Keratinocyte (primary cell): ENCODE results near the gene CDC42EP3. TPM values are rescaled to one million over a fixed set of nuclear protein-coding genes. Genes with fewer than 3 reads are reported as not detected.

ENCODE experiments used
- DNase-seq: peaks from one replicate; pipeline ENCODE4 v3.0.0-alpha.2; 2011; ENCODE audit warnings: low read depth, missing footprints, low spot score
- FAIRE-seq: peaks from 2 replicates; lab custom pipeline; 2011; peaks lifted over from hg19 to GRCh38; lab: Jason Lieb, UNC
- H2AFZ ChIP-seq: 2 replicates; pipeline ENCODE4 v1.6.0; 2012; ENCODE audit warnings: low read length, control low read depth, inconsistent platforms; ENCODE audit not compliant: control insufficient read depth
- H3K27ac ChIP-seq: 2 replicates; pipeline ENCODE4 v1.5.1; 2011; ENCODE audit warnings: low read length; ENCODE audit not compliant: control insufficient read depth, insufficient read depth
- H3K27me3 ChIP-seq: 3 replicates; pipeline ENCODE4 v1.6.0; 2011; ENCODE audit warnings: low read length; ENCODE audit not compliant: control insufficient read depth, insufficient read depth; ENCODE audit errors: extremely low read depth
- H3K36me3 ChIP-seq, 2 experiments: 2 replicates in 1 of 2; 3 replicates in 1 of 2; pipeline ENCODE4 v1.5.1; 2011; ENCODE audit warnings: low read length in 2 of 2, mild to moderate bottlenecking in 1 of 2; ENCODE audit not compliant: control insufficient read depth in 2 of 2, insufficient read depth in 2 of 2; ENCODE audit errors: extremely low read depth in 1 of 2
- H3K4me1 ChIP-seq: 3 replicates; pipeline ENCODE4 v1.5.1; 2011; ENCODE audit warnings: low read length; ENCODE audit not compliant: control insufficient read depth, insufficient read depth; ENCODE audit errors: extremely low read depth
- H3K4me2 ChIP-seq: 3 replicates; pipeline ENCODE4 v1.6.0; 2011; ENCODE audit warnings: low read depth, low read length; ENCODE audit not compliant: control insufficient read depth, insufficient read depth; ENCODE audit errors: extremely low read depth
- H3K4me3 ChIP-seq, 3 experiments: fragments of 200-600 bp in 1 of 3; sonication (generic) in 1 of 3; 2 replicates in 2 of 3; 3 replicates in 1 of 3; pipeline ENCODE4 v1.5.1; 2011 to 2016; ENCODE audit warnings: low read length in 3 of 3, mild to moderate bottlenecking in 3 of 3, control low read depth in 2 of 3, inconsistent platforms in 1 of 3, low read depth in 1 of 3, mixed read lengths in 1 of 3, mixed run types in 1 of 3, moderate library complexity in 1 of 3; ENCODE audit not compliant: control insufficient read depth in 2 of 3, insufficient read depth in 2 of 3; ENCODE audit errors: extremely low read depth in 1 of 3
- H3K79me2 ChIP-seq: 2 replicates; pipeline ENCODE4 v1.6.0; 2012; ENCODE audit warnings: low read length; ENCODE audit not compliant: control insufficient read depth, insufficient read depth
- H3K9ac ChIP-seq: 3 replicates; pipeline ENCODE4 v1.6.0; 2011; ENCODE audit warnings: low read length; ENCODE audit not compliant: control insufficient read depth, insufficient read depth; ENCODE audit errors: extremely low read depth
- H3K9me1 ChIP-seq: 3 replicates; pipeline ENCODE4 v1.6.0; 2011; ENCODE audit warnings: low read length; ENCODE audit not compliant: control insufficient read depth, insufficient read depth; ENCODE audit errors: extremely low read depth
- H3K9me3 ChIP-seq: 2 replicates; pipeline ENCODE4 v1.5.1; 2012; ENCODE audit warnings: low read depth, low read length; ENCODE audit not compliant: control insufficient read depth
- H4K20me1 ChIP-seq: 3 replicates; pipeline ENCODE4 v1.6.0; 2011; ENCODE audit warnings: low read length; ENCODE audit not compliant: control insufficient read depth, insufficient read depth; ENCODE audit errors: extremely low read depth
- EZH2 ChIP-seq: IDR thresholded peaks from one replicate; pipeline ENCODE4 v1.6.1; 2012; ENCODE audit warnings: inconsistent platforms, mild to moderate bottlenecking, low read length, moderate library complexity
- dilution Hi-C: fragments of 300-500 bp; cut with MboI; formaldehyde crosslinking; loops from one replicate; pipeline ENCODE4 v1.7.0; 2020; ENCODE audit warnings: low sequenced_read_pairs; ENCODE audit not compliant: extremely low pct_ligation_motif_present
- polyA plus RNA-seq, 5 experiments: library from polyadenylated mRNA; depleted of rRNA in 3 of 5; stranded (reverse) in 3 of 5; stranded (forward) in 1 of 5; unstranded in 1 of 5; fragments of >200 nt; gene quantifications; 1 replicate in 1 of 5; 2 replicates in 3 of 5; 3 replicates in 1 of 5; pipeline versions ENCODE4 v1.2.1 to v1.2.3, GENCODE V29; 2011 to 2012; ENCODE audit warnings: missing spikeins in 2 of 5, low read depth in 1 of 5, low replicate concordance in 1 of 5
- TF ChIP-seq, protein P1 (sequence below), 3 experiments: IDR thresholded peaks in 1 of 3; conservative IDR thresholded peaks in 1 of 3; optimal IDR thresholded peaks in 1 of 3; 2 replicates in 2 of 3; 3 replicates in 1 of 3; pipeline versions ENCODE3 to v1.5.1; 2011; ENCODE audit warnings: low read length in 3 of 3, mild to moderate bottlenecking in 3 of 3, moderate library complexity in 2 of 3, control low read depth in 1 of 3, inconsistent platforms in 1 of 3; ENCODE audit not compliant: insufficient read depth in 2 of 3; ENCODE audit errors: extremely low read depth in 1 of 3

CDC42EP3 gene
- polyA plus RNA-seq, 1 donor (not counting 4 experiments of a cell fraction or from before 2014, with no cell fraction given), result 34.6 TPM

DNA sequence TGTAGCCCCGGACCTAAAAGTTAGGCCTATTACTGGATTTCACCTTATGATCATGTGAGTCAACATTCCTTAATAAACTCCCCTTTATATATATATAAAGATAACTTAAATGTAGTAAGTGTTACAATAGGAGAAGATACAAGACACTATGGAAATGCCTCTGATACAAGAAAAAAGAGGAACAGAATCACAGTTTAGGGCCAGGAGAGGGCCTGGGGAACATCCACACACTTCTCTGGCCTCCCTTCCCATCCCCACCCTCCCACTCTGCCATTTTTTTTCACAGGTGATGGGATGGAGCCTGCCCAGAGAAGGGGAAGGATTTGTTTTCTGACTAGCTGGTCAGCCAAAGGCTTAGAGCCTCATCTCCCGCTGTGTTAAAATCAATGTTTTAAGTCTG is 6.4 kb downstream of the CDC42EP3 start:
- Histone ChIP-seq H3K4me1 (peaks cover 13% of the 10 kb centered on the region), H3K9me1 (no peaks in the 10 kb centered on the region), H3K27me3 (no peaks in the 10 kb centered on the region), H3K4me3 (no peak overlapping the region), H3K9me3 (no peaks in the 10 kb centered on the region), H4K20me1 (peaks cover 2% of the 10 kb centered on the region), H3K79me2 (peaks cover 100% of the 10 kb centered on the region), H3K4me2 (no peak overlapping the region), H3K27ac (no peak overlapping the region), H3K36me3 (peaks cover 9 to 12% of the 10 kb centered on the region in 2 experiments), H2AFZ (no peak overlapping the region), H3K9ac (no peak overlapping the region)
- TF ChIP-seq, protein P1, sequence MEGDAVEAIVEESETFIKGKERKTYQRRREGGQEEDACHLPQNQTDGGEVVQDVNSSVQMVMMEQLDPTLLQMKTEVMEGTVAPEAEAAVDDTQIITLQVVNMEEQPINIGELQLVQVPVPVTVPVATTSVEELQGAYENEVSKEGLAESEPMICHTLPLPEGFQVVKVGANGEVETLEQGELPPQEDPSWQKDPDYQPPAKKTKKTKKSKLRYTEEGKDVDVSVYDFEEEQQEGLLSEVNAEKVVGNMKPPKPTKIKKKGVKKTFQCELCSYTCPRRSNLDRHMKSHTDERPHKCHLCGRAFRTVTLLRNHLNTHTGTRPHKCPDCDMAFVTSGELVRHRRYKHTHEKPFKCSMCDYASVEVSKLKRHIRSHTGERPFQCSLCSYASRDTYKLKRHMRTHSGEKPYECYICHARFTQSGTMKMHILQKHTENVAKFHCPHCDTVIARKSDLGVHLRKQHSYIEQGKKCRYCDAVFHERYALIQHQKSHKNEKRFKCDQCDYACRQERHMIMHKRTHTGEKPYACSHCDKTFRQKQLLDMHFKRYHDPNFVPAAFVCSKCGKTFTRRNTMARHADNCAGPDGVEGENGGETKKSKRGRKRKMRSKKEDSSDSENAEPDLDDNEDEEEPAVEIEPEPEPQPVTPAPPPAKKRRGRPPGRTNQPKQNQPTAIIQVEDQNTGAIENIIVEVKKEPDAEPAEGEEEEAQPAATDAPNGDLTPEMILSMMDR (optimal IDR thresholded peaks at IDR 0.05 in 1 of 3, IDR thresholded peaks at IDR 0.05 in 1 of 3, conservative IDR thresholded peaks at IDR 0.05 in 1 of 3; ENCODE audit: extremely low read depth in 1 of 3, insufficient read depth in 2 of 3, low read length in 3 of 3), result no peak
- no peak for TF ChIP-seq EZH2
- dilution Hi-C loops, result no loop called here
- DNase-seq (no peak), FAIRE-seq (no peak)

DNA sequence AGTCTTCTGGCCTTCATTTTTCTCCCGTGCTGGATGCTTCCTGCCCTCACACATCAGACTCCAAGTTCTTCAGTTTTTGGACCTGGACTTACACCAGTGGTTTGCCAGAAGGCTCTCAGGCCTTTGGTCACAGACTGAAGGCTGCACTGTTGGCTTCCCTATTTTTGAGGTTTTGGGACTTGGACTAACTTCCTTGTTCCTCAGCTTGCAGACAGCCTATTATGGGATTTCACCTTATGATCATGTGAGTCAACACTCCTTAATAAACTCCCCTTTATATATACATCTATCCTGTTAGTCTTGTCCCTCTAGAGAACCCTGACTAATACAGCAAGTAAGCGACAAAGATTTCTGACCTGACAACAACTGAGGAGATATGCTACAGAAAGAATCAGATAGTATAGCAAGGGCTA is 7.2 kb downstream of the CDC42EP3 start:
- H3K4me1 ChIP-seq, result peaks cover 5% of the 10 kb centered on the region

More for the DNA sequence above, 7.2 kb downstream of the CDC42EP3 start:
- Histone ChIP-seq H3K79me2 (peaks cover 100% of the 10 kb centered on the region), H4K20me1 (peaks cover 2% of the 10 kb centered on the region), H3K27ac (no peak overlapping the region), H3K36me3 (peaks cover 9% of the 10 kb centered on the region in 2 experiments), H3K9me1 (peaks cover 3% of the 10 kb centered on the region), H3K9me3 (no peaks in the 10 kb centered on the region), H3K4me3 (no peak overlapping the region), H3K4me2 (no peak overlapping the region), H3K9ac (no peak overlapping the region), H3K27me3 (no peaks in the 10 kb centered on the region), H2AFZ (no peak overlapping the region)
- dilution Hi-C loops, result no loop called here
- DNase-seq (no peak), FAIRE-seq (no peak)
- no peak for TF ChIP-seq EZH2
- TF ChIP-seq, protein P1 (optimal IDR thresholded peaks at IDR 0.05 in 1 of 3, IDR thresholded peaks at IDR 0.05 in 1 of 3, conservative IDR thresholded peaks at IDR 0.05 in 1 of 3; ENCODE audit: extremely low read depth in 1 of 3, insufficient read depth in 2 of 3, low read length in 3 of 3), result no peak
